WTC11 (cell line): Measurements from ENCODE around the gene PPIG. TPM values are rescaled to one million over a fixed set of nuclear protein-coding genes. Genes with fewer than 3 reads are reported as not detected.

Experiments
- ATAC-seq: fragments of 200-7000 bp; cut with Tn5 transposase; 2 replicates; pipeline ENCODE4 v1.10.0; 2021; ENCODE audit warnings: mild to moderate bottlenecking, moderate library complexity
- Bru-seq: library from RNA; stranded (reverse); fragments of 400-500 nt; gene quantifications from one replicate; lab custom pipeline; 2021; lab: Mats Ljungman, UMichigan
- CTCF ChIA-PET: fragments of 300-600 bp; sonication (Branson Sonifier 250); formaldehyde crosslinking; loops from one replicate; lab custom pipeline; 2021; ENCODE audit warnings: antibody characterized with exemption; lab: Charles Lee
- POLR2A ChIA-PET: fragments of 350-600 bp; sonication (Branson Sonifier 250); formaldehyde crosslinking; loops from one replicate; lab custom pipeline; 2021; ENCODE audit warnings: antibody characterized with exemption; lab: Charles Lee
- DNase-seq: peaks from one replicate; pipeline ENCODE4 v3.0.0; 2021; ENCODE audit warnings: low spot score
- H3K27ac Mint-ChIP-seq: 2 replicates; pipeline ENCODE4 v1.8.0; 2021; ENCODE audit warnings: mixed read lengths
- H3K27me3 Mint-ChIP-seq: 2 replicates; pipeline ENCODE4 v1.8.0; 2021; ENCODE audit warnings: low read depth, mild to moderate bottlenecking, moderate library complexity, mixed read lengths
- H3K36me3 Mint-ChIP-seq: 2 replicates; pipeline ENCODE4 v1.8.0; 2021; ENCODE audit warnings: mixed read lengths
- H3K4me1 Mint-ChIP-seq: 2 replicates; pipeline ENCODE4 v1.8.0; 2022; ENCODE audit warnings: mixed read lengths
- H3K4me3 Mint-ChIP-seq: 2 replicates; pipeline ENCODE4 v1.8.0; 2021; ENCODE audit warnings: mild to moderate bottlenecking, moderate library complexity, mixed read lengths
- H3K9me3 Mint-ChIP-seq: 2 replicates; pipeline ENCODE4 v1.8.0; 2021; ENCODE audit warnings: mixed read lengths
- ARID4B ChIP-seq: sonication (generic); formaldehyde crosslinking; IDR thresholded peaks from 2 replicates; pipeline ENCODE4 v1.8.0; 2023; ENCODE audit warnings: missing genetic modification reagents, mild to moderate bottlenecking, borderline replicate concordance
- CREB1 ChIP-seq: sonication (generic); formaldehyde crosslinking; IDR thresholded peaks from 2 replicates; pipeline ENCODE4 v1.8.0; 2023; ENCODE audit warnings: mild to moderate bottlenecking, missing genetic modification reagents
- CREM ChIP-seq: sonication (generic); formaldehyde crosslinking; IDR thresholded peaks from 2 replicates; pipeline ENCODE4 v1.8.1; 2022; ENCODE audit warnings: mild to moderate bottlenecking, missing genetic modification reagents, moderate library complexity
- E2F4 ChIP-seq: sonication (generic); formaldehyde crosslinking; IDR thresholded peaks from 2 replicates; pipeline ENCODE4 v1.8.1; 2022; ENCODE audit warnings: low read depth, mild to moderate bottlenecking, moderate library complexity, missing genetic modification reagents, borderline replicate concordance
- ETV6 ChIP-seq: sonication (generic); formaldehyde crosslinking; IDR thresholded peaks from 2 replicates; pipeline ENCODE4 v1.8.1; 2022; ENCODE audit warnings: mild to moderate bottlenecking, missing genetic modification reagents
- FOXK1 ChIP-seq: sonication (generic); formaldehyde crosslinking; IDR thresholded peaks from 2 replicates; pipeline ENCODE4 v1.8.0; 2022; ENCODE audit warnings: mild to moderate bottlenecking, moderate library complexity, missing genetic modification reagents
- FOXP1 ChIP-seq: sonication (generic); formaldehyde crosslinking; IDR thresholded peaks from 2 replicates; pipeline ENCODE4 v1.8.0; 2022; ENCODE audit warnings: missing genetic modification reagents, mild to moderate bottlenecking, moderate library complexity, borderline replicate concordance
- FOXP4 ChIP-seq: sonication (generic); formaldehyde crosslinking; IDR thresholded peaks from 2 replicates; pipeline ENCODE4 v1.8.0; 2022; ENCODE audit warnings: mild to moderate bottlenecking, missing genetic modification reagents
- GABPB1 ChIP-seq: sonication (generic); formaldehyde crosslinking; IDR thresholded peaks from 2 replicates; pipeline ENCODE4 v1.8.1; 2023; ENCODE audit warnings: mild to moderate bottlenecking, missing genetic modification reagents
- KAT7 ChIP-seq: sonication (generic); formaldehyde crosslinking; IDR thresholded peaks from 2 replicates; pipeline ENCODE4 v1.8.1; 2023; ENCODE audit warnings: missing genetic modification reagents, mild to moderate bottlenecking, borderline replicate concordance
- MAX ChIP-seq: sonication (generic); formaldehyde crosslinking; IDR thresholded peaks from 2 replicates; pipeline ENCODE4 v1.8.0; 2022; ENCODE audit warnings: mild to moderate bottlenecking, missing genetic modification reagents
- MLX ChIP-seq: sonication (generic); formaldehyde crosslinking; IDR thresholded peaks from 2 replicates; pipeline ENCODE4 v1.8.1; 2023; ENCODE audit warnings: mild to moderate bottlenecking, missing genetic modification reagents, moderate library complexity
- MYBL2 ChIP-seq: sonication (generic); formaldehyde crosslinking; IDR thresholded peaks from 2 replicates; pipeline ENCODE4 v1.8.1; 2023; ENCODE audit warnings: mild to moderate bottlenecking, moderate library complexity, missing genetic modification reagents
- NFATC4 ChIP-seq: fragments of 250-450 bp; sonication (Bioruptor Pico); IDR thresholded peaks from 2 replicates; pipeline ENCODE4 v1.9.0; 2021; ENCODE audit warnings: mild to moderate bottlenecking
- PREB ChIP-seq: sonication (generic); formaldehyde crosslinking; IDR thresholded peaks from 2 replicates; pipeline ENCODE4 v1.8.1; 2022; ENCODE audit warnings: mild to moderate bottlenecking, missing genetic modification reagents, moderate library complexity, borderline replicate concordance
- SP1 ChIP-seq: sonication (generic); formaldehyde crosslinking; conservative IDR thresholded peaks from 2 replicates; pipeline ENCODE4 v1.8.1; 2022; ENCODE audit warnings: missing genetic modification reagents
- TCF7 ChIP-seq: sonication (generic); formaldehyde crosslinking; IDR thresholded peaks from 2 replicates; pipeline ENCODE4 v1.8.0; 2022; ENCODE audit warnings: mild to moderate bottlenecking, low read depth, missing genetic modification reagents, moderate library complexity
- USF1 ChIP-seq: sonication (generic); formaldehyde crosslinking; IDR thresholded peaks from 2 replicates; pipeline ENCODE4 v1.8.0; 2022; ENCODE audit warnings: mild to moderate bottlenecking, missing genetic modification reagents
- ZBTB43 ChIP-seq: sonication (generic); formaldehyde crosslinking; IDR thresholded peaks from 2 replicates; pipeline ENCODE4 v1.8.1; 2023; ENCODE audit warnings: mild to moderate bottlenecking, missing genetic modification reagents
- ZNF232 ChIP-seq: sonication (generic); formaldehyde crosslinking; IDR thresholded peaks from 2 replicates; pipeline ENCODE4 v1.8.0; 2022; ENCODE audit warnings: mild to moderate bottlenecking, missing genetic modification reagents
- long read RNA-seq, 3 experiments: library from RNA in 1 of 3; library from capped mRNA in 1 of 3; library from polyadenylated mRNA in 1 of 3; unstranded in 2 of 3; stranded (forward) in 1 of 3; transcript quantifications; one replicate each; pipeline ENCODE4 v2.0.0, GENCODE V29; 2021
- total RNA-seq: library from RNA; stranded (reverse); gene quantifications from 3 replicates; pipeline ENCODE4 v1.2.3, GENCODE V29; 2021

Gene PPIG
- total RNA-seq (63.7 to 77.7 TPM (median 72.2 TPM) in 3 replicates), Bru-seq, nascent RNA (percentile 94 among the genes with signal in this experiment)
- long read RNA-seq, experiment 1, full-length matches to known transcripts, result 206 of 407 reads
- long read RNA-seq, experiment 1, partial matches to known transcripts, result 62 of 407 reads
- long read RNA-seq, experiment 1, other reads (novel, unspliced or antisense), result 139 of 407 reads
- long read RNA-seq, experiment 2, full-length matches to known transcripts, result 8 of 83 reads
- long read RNA-seq, experiment 2, partial matches to known transcripts, result 4 of 83 reads
- long read RNA-seq, experiment 2, other reads (novel, unspliced or antisense), result 71 of 83 reads
- long read RNA-seq, experiment 3, full-length matches to known transcripts, result 87 of 200 reads
- long read RNA-seq, experiment 3, partial matches to known transcripts, result 76 of 200 reads
- long read RNA-seq, experiment 3, other reads (novel, unspliced or antisense), result 37 of 200 reads

GRCh38 chr2:169584005-169584877, at the start of gene PPIG:
Gene PPIG, plus strand, starts transcription at chr2:169584351. Its CDS starts 19,691 bp downstream, at chr2:169604042.
- H3K4me3 Mint-ChIP-seq, result peak within 1 kb of the TSS; percentile 99
- ATAC-seq, result peak; percentile 89
- CTCF ChIA-PET, result interaction anchor here (1.2 kb wide), 1 partner anchor 11 kb away, joined by 3 read pairs; no protein-coding TSS in a partner anchor
- peaks cover 13% of the 10 kb centered on the region for H3K4me1 Mint-ChIP-seq
- peak within 1 kb of the TSS; percentile 99 for H3K27ac Mint-ChIP-seq
- peaks cover 12% of the 10 kb centered on the region for H3K36me3 Mint-ChIP-seq
- peak; percentile 81 for DNase-seq
- POLR2A ChIA-PET, result interaction anchor here (0.6 to 1.1 kb wide), 2 partner anchors 11 to 77 kb away, joined by 4 to 9 read pairs; partner anchors contain the start of gene FASTKD1
- peaks cover 5% of the 10 kb centered on the region; the same call in 1 of the 2 replicates for H3K27me3 Mint-ChIP-seq
- peaks cover 17% of the 10 kb centered on the region for H3K9me3 Mint-ChIP-seq
- TF ChIP-seq MLX, result no peak
- TF ChIP-seq USF1 (CRISPR knock-in tag), result 0 out of 2 replicates have a peak, but pooled peaks have one; percentile 24
- TF ChIP-seq MAX, result peak; percentile 66; the same call in 1 of the 2 replicates
- TF ChIP-seq GABPB1 (CRISPR knock-in tag), result peak; percentile 95
- peak; percentile 76 for TF ChIP-seq SP1 (CRISPR knock-in tag)
- TF ChIP-seq MYBL2 (CRISPR knock-in tag), result peak; percentile 85; the same call in 1 of the 2 replicates
- TF ChIP-seq ZBTB43 (CRISPR knock-in tag), result peak; percentile 67
- TF ChIP-seq TCF7, result no peak
- 0 out of 2 replicates have a peak, but pooled peaks have one; percentile 7 for TF ChIP-seq FOXP4 (CRISPR knock-in tag)
- TF ChIP-seq E2F4, result peak; percentile 68; the same call in 1 of the 2 replicates
- no peak for TF ChIP-seq PREB (CRISPR knock-in tag)
- peak; percentile 88; the same call in 1 of the 2 replicates for TF ChIP-seq KAT7
- TF ChIP-seq CREB1, result 0 out of 2 replicates have a peak, but pooled peaks have one; percentile 67
- 0 out of 2 replicates have a peak, but pooled peaks have one; percentile 61 for TF ChIP-seq ZNF232
- peak; percentile 59; the same call in 1 of the 2 replicates for TF ChIP-seq NFATC4 (CRISPR knock-in tag)
- TF ChIP-seq FOXK1, result peak; percentile 88
- peak; percentile 47 for TF ChIP-seq ETV6 (CRISPR knock-in tag)
- TF ChIP-seq CREM (CRISPR knock-in tag), result peak; percentile 97
- TF ChIP-seq FOXP1 (CRISPR knock-in tag), result peak; percentile 83
- peak; percentile 86; the same call in 1 of the 2 replicates for TF ChIP-seq ARID4B (CRISPR knock-in tag)
